C4-2B (cell line): ENCODE data around the gene MAGI2.

Source experiments
- CTCF ChIP-seq: fragments of 450-650 bp; conservative IDR thresholded peaks from 2 replicates; pipeline ENCODE4 v1.5.1; 2017; ENCODE audit warnings: mild to moderate bottlenecking
- ZFX ChIP-seq: fragments of 450-650 bp; IDR thresholded peaks from 2 replicates; pipeline ENCODE4 v1.6.1; 2017

GRCh38 chr7:78194611-78195010, 1258.9 kb downstream of the MAGI2 start:
- TF ChIP-seq CTCF, result no peak
- TF ChIP-seq ZFX, result no peak
